ENCODE data around the gene POLK. TPM values are rescaled to one million over a fixed set of nuclear protein-coding genes. Genes with fewer than 3 reads are reported as not detected.

POLK gene
- total and polyA plus RNA-seq, 2 of the 13 experiments (the other 11 are each of a cell fraction or from before 2014, with no cell fraction given), result 8.6 to 11.7 TPM

- no peak overlapping the region for H3K27ac ChIP-seq (ENCODE audit: extremely low read length, insufficient read depth, low read length)
- ATAC-seq, result no peak
- TF ChIP-seq ZBTB2 (CRISPR knock-in tag; IDR thresholded peaks at IDR 0.05; ENCODE audit: low read depth) (no peak), ZBED4 (CRISPR knock-in tag; IDR thresholded peaks at IDR 0.05; ENCODE audit: borderline replicate concordance) (no peak), FOSL1 (CRISPR knock-in tag; IDR thresholded peaks at IDR 0.05; ENCODE audit: borderline replicate concordance) (no peak), MYNN (CRISPR knock-in tag; IDR thresholded peaks at IDR 0.05; ENCODE audit: low read depth) (no peak), NCOA1 (CRISPR knock-in tag; IDR thresholded peaks at IDR 0.05) (no peak), NFYB (CRISPR knock-in tag; IDR thresholded peaks at IDR 0.05) (no peak), HES4 (CRISPR knock-in tag; IDR thresholded peaks at IDR 0.05; ENCODE audit: borderline replicate concordance) (no peak), ZNF101 (CRISPR knock-in tag; IDR thresholded peaks at IDR 0.05; ENCODE audit: borderline replicate concordance, low read depth) (no peak), AHR (CRISPR knock-in tag; IDR thresholded peaks at IDR 0.05) (no peak), SP4 (CRISPR knock-in tag; IDR thresholded peaks at IDR 0.05) (no peak), ZFYVE20 (CRISPR knock-in tag; IDR thresholded peaks at IDR 0.05; ENCODE audit: borderline replicate concordance, low read depth) (no peak), SALL2 (CRISPR knock-in tag; IDR thresholded peaks at IDR 0.05) (no peak), ZNF550 (CRISPR knock-in tag; IDR thresholded peaks at IDR 0.05; ENCODE audit: borderline replicate concordance) (no peak)
- TF ChIP-seq, protein P1, sequence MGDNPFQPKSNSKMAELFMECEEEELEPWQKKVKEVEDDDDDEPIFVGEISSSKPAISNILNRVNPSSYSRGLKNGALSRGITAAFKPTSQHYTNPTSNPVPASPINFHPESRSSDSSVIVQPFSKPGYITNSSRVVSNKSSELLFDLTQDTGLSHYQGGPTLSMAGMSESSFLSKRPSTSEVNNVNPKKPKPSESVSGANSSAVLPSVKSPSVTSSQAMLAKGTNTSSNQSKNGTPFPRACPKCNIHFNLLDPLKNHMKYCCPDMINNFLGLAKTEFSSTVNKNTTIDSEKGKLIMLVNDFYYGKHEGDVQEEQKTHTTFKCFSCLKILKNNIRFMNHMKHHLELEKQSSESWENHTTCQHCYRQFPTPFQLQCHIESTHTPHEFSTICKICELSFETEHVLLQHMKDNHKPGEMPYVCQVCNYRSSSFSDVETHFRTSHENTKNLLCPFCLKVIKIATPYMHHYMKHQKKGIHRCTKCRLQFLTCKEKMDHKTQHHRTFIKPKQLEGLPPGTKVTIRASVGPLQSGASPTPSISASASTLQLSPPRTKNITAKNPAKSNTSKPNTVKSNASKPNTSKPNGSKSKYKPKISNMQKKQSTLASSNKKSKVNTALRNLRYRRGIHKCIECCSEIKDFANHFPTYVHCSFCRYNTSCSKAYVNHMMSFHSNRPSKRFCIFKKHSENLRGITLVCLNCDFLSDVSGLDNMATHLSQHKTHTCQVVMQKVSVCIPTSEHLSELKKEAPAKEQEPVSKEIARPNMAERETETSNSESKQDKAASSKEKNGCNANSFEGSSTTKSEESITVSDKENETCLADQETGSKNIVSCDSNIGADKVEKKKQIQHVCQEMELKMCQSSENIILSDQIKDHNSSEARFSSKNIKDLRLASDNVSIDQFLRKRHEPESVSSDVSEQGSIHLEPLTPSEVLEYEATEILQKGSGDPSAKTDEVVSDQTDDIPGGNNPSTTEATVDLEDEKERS (CRISPR knock-in tag; IDR thresholded peaks at IDR 0.05), result no peak
- TF ChIP-seq, protein P2, sequence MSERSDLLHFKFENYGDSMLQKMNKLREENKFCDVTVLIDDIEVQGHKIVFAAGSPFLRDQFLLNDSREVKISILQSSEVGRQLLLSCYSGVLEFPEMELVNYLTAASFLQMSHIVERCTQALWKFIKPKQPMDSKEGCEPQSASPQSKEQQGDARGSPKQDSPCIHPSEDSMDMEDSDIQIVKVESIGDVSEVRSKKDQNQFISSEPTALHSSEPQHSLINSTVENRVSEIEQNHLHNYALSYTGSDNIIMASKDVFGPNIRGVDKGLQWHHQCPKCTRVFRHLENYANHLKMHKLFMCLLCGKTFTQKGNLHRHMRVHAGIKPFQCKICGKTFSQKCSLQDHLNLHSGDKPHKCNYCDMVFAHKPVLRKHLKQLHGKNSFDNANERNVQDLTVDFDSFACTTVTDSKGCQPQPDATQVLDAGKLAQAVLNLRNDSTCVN (CRISPR knock-in tag; IDR thresholded peaks at IDR 0.05; ENCODE audit: borderline replicate concordance), result no peak
- no peak for FAIRE-seq
- no TSS peak for BruUV-seq (replicated peaks)
- in situ Hi-C loops (cut with HindIII; ENCODE audit: extremely low pct_ligation_motif_present, low pct_unique_long_range_greater_than_20kb) (no loop called here), intact Hi-C loops (cut with micrococcal nuclease; ENCODE audit: unreplicated experiment) (no loop called here)
- H3K27me3 ChIP-seq (ENCODE audit: control insufficient read depth in 1 of 2, insufficient read depth in 2 of 2, low read length in 2 of 2), result no peaks in the 10 kb centered on the region
- 94% methylated on average over 4 of the region's 4 CpGs for WGBS (ENCODE audit: low lambda C conversion rate)
- H2AFZ ChIP-seq (ENCODE audit: low read length), result no peak overlapping the region
- ChIA-PET CTCF (ENCODE audit: low intra/inter-chr PET ratio, low total read pairs) (no interaction called here), POLR2A (no interaction called here)
- H3K4me1 ChIP-seq (ENCODE audit: insufficient read depth, low read length), result no peaks in the 10 kb centered on the region
- peaks cover 11% of the 10 kb centered on the region for H4K20me1 ChIP-seq (ENCODE audit: insufficient read depth, low read length)
- H3K79me2 ChIP-seq (ENCODE audit: insufficient read depth, low read length), result peaks cover 44% of the 10 kb centered on the region
- H3K9me3 ChIP-seq (ENCODE audit: low read length), result no peaks in the 10 kb centered on the region
- no peak for DNase-seq (ENCODE audit: low spot score)
- no peak overlapping the region for H3K4me2 ChIP-seq (ENCODE audit: low read depth, low read length)
- no peaks in the 10 kb centered on the region; a peak in 1 of 5 replicates for H3K36me3 ChIP-seq (replicated peaks in 1 of 2; ENCODE audit: control insufficient read depth in 1 of 2, insufficient read depth in 2 of 2, low read length in 2 of 2)
- no peak overlapping the region for H3K4me3 ChIP-seq (replicated peaks in 1 of 3; ENCODE audit: insufficient read depth in 1 of 3, low read depth in 2 of 3, low read length in 3 of 3)
- H3K9ac ChIP-seq (ENCODE audit: insufficient read depth, low read depth, low read length), result no peak overlapping the region
These were observed 30.7 kb upstream of the POLK start for GRCh38 chr5:75481024-75481423.
